ENCODE results near the gene SAMSN1. TPM values are rescaled to one million over a fixed set of nuclear protein-coding genes. Genes with fewer than 3 reads are reported as not detected.
"Not testable (repeated sequence)": the region's sequence is repeated elsewhere in the genome, so short reads cannot be mapped to it uniquely, and the experiment has no call there.

SAMSN1 gene
- total and polyA plus RNA-seq, 2 donors, result 40.4 to 42.9 TPM

GRCh38 chr21:14526836-14527695, 19.0 kb downstream of the SAMSN1 start:
- WGBS, result 70% methylated on average over 10 of the region's 10 CpGs
- peak overlapping the region in 1 of 2 donors; percentile 60 for H3K27ac ChIP-seq (ENCODE audit: low read depth in 1 of 2, low read length in 1 of 2)
- H3K27me3 ChIP-seq (ENCODE audit: control insufficient read depth in 2 of 2, insufficient read depth in 1 of 2, low read length in 1 of 2), result no peaks in the 10 kb centered on the region
- peaks cover 0 to 12% of the 10 kb centered on the region in 2 donors for H3K4me1 ChIP-seq (ENCODE audit: control insufficient read depth in 2 of 2, insufficient read depth in 2 of 2, low read length in 2 of 2)
- no peak for DNase-seq (ENCODE audit: low read depth in 6 of 9, low spot score in 9 of 9)
- no peaks in the 10 kb centered on the region for H3K9me3 ChIP-seq (ENCODE audit: control insufficient read depth in 2 of 2, insufficient read depth in 1 of 2, low read length in 1 of 2)
- H3K4me3 ChIP-seq (ENCODE audit: low read length in 2 of 2), result no peak overlapping the region
- no peaks in the 10 kb centered on the region for H3K36me3 ChIP-seq (ENCODE audit: control insufficient read depth in 2 of 2, insufficient read depth in 2 of 2, low read length in 1 of 2)

- no peaks in the 10 kb centered on the region for H3K9me3 ChIP-seq (ENCODE audit: control insufficient read depth in 2 of 2, insufficient read depth in 1 of 2, low read length in 1 of 2)
- no peak overlapping the region for H3K4me3 ChIP-seq (ENCODE audit: low read length in 2 of 2)
- no peak for DNase-seq (ENCODE audit: low read depth in 6 of 9, low spot score in 9 of 9)
- H3K4me1 ChIP-seq (ENCODE audit: control insufficient read depth in 2 of 2, insufficient read depth in 2 of 2, low read length in 2 of 2), result peaks cover 0 to 14% of the 10 kb centered on the region in 2 donors
- no peaks in the 10 kb centered on the region for H3K36me3 ChIP-seq (ENCODE audit: control insufficient read depth in 2 of 2, insufficient read depth in 2 of 2, low read length in 1 of 2)
- no peak overlapping the region for H3K27ac ChIP-seq (ENCODE audit: low read depth in 1 of 2, low read length in 1 of 2)
- WGBS, result 35% methylated on average over 3 of the region's 3 CpGs
- H3K27me3 ChIP-seq (ENCODE audit: control insufficient read depth in 2 of 2, insufficient read depth in 1 of 2, low read length in 1 of 2), result no peaks in the 10 kb centered on the region
Observed at GRCh38 chr21:14526199-14526598, 19.9 kb downstream of the SAMSN1 start.

GRCh38 chr21:14523234-14523633, 22.9 kb downstream of the SAMSN1 start:
- 37% methylated on average over 5 of the region's 5 CpGs for WGBS
- no peak for DNase-seq (ENCODE audit: low read depth in 6 of 9, low spot score in 9 of 9)
- Histone ChIP-seq H3K27ac (ENCODE audit: low read depth in 1 of 2, low read length in 1 of 2) (no peak overlapping the region), H3K36me3 (ENCODE audit: control insufficient read depth in 2 of 2, insufficient read depth in 2 of 2, low read length in 1 of 2) (no peaks in the 10 kb centered on the region), H3K9me3 (ENCODE audit: control insufficient read depth in 2 of 2, insufficient read depth in 1 of 2, low read length in 1 of 2) (no peaks in the 10 kb centered on the region), H3K4me3 (ENCODE audit: low read length in 2 of 2) (no peak overlapping the region), H3K27me3 (ENCODE audit: control insufficient read depth in 2 of 2, insufficient read depth in 1 of 2, low read length in 1 of 2) (no peaks in the 10 kb centered on the region), H3K4me1 (ENCODE audit: control insufficient read depth in 2 of 2, insufficient read depth in 2 of 2, low read length in 2 of 2) (peaks cover 5 to 12% of the 10 kb centered on the region in 2 donors)

- H3K27me3 ChIP-seq (ENCODE audit: control insufficient read depth in 2 of 2, insufficient read depth in 1 of 2, low read length in 1 of 2), result no peaks in the 10 kb centered on the region
- H3K4me3 ChIP-seq (ENCODE audit: low read length in 2 of 2), result no peak overlapping the region
- no peaks in the 10 kb centered on the region for H3K9me3 ChIP-seq (ENCODE audit: control insufficient read depth in 2 of 2, insufficient read depth in 1 of 2, low read length in 1 of 2)
- DNase-seq (ENCODE audit: low read depth in 6 of 9, low spot score in 9 of 9), result no peak
- no peaks in the 10 kb centered on the region for H3K36me3 ChIP-seq (ENCODE audit: control insufficient read depth in 2 of 2, insufficient read depth in 2 of 2, low read length in 1 of 2)
- 88% methylated on average over 2 of the region's 2 CpGs for WGBS
- peaks cover 5 to 11% of the 10 kb centered on the region in 2 donors for H3K4me1 ChIP-seq (ENCODE audit: control insufficient read depth in 2 of 2, insufficient read depth in 2 of 2, low read length in 2 of 2)
- H3K27ac ChIP-seq (ENCODE audit: low read depth in 1 of 2, low read length in 1 of 2), result no peak overlapping the region
Observed at GRCh38 chr21:14522736-14523135, 23.4 kb downstream of the SAMSN1 start.

GRCh38 chr21:14520535-14520934, 25.6 kb downstream of the SAMSN1 start:
- no peak overlapping the region for H3K4me3 ChIP-seq (ENCODE audit: low read length in 2 of 2)
- H3K9me3 ChIP-seq (ENCODE audit: control insufficient read depth in 2 of 2, insufficient read depth in 1 of 2, low read length in 1 of 2), result no peaks in the 10 kb centered on the region
- no peaks in the 10 kb centered on the region for H3K36me3 ChIP-seq (ENCODE audit: control insufficient read depth in 2 of 2, insufficient read depth in 2 of 2, low read length in 1 of 2)
- H3K27me3 ChIP-seq (ENCODE audit: control insufficient read depth in 2 of 2, insufficient read depth in 1 of 2, low read length in 1 of 2), result no peaks in the 10 kb centered on the region
- WGBS, result 6% methylated on average over 7 of the region's 7 CpGs
- H3K4me1 ChIP-seq (ENCODE audit: control insufficient read depth in 2 of 2, insufficient read depth in 2 of 2, low read length in 2 of 2), result peaks cover 5 to 11% of the 10 kb centered on the region in 2 donors
- peak in 2 of 9 donors; percentile 35 to 59 for DNase-seq (ENCODE audit: low read depth in 6 of 9, low spot score in 9 of 9)
- peak overlapping the region in 1 of 2 donors; percentile 74 for H3K27ac ChIP-seq (ENCODE audit: low read depth in 1 of 2, low read length in 1 of 2)

- no peak for DNase-seq (ENCODE audit: low read depth in 6 of 9, low spot score in 9 of 9)
- Histone ChIP-seq H3K27ac (ENCODE audit: low read depth in 1 of 2, low read length in 1 of 2) (no peak overlapping the region), H3K9me3 (ENCODE audit: control insufficient read depth in 2 of 2, insufficient read depth in 1 of 2, low read length in 1 of 2) (no peaks in the 10 kb centered on the region), H3K36me3 (ENCODE audit: control insufficient read depth in 2 of 2, insufficient read depth in 2 of 2, low read length in 1 of 2) (no peaks in the 10 kb centered on the region), H3K4me1 (ENCODE audit: control insufficient read depth in 2 of 2, insufficient read depth in 2 of 2, low read length in 2 of 2) (peaks cover 5 to 11% of the 10 kb centered on the region in 2 donors), H3K27me3 (ENCODE audit: control insufficient read depth in 2 of 2, insufficient read depth in 1 of 2, low read length in 1 of 2) (no peaks in the 10 kb centered on the region), H3K4me3 (ENCODE audit: low read length in 2 of 2) (no peak overlapping the region)
- WGBS, result 97% methylated on average over 1 of the region's 1 CpG
Observed at GRCh38 chr21:14519000-14519399, 27.1 kb downstream of the SAMSN1 start.

- Histone ChIP-seq H3K27me3 (ENCODE audit: control insufficient read depth in 2 of 2, insufficient read depth in 1 of 2, low read length in 1 of 2) (no peaks in the 10 kb centered on the region), H3K4me3 (ENCODE audit: low read length in 2 of 2) (no peak overlapping the region), H3K9me3 (ENCODE audit: control insufficient read depth in 2 of 2, insufficient read depth in 1 of 2, low read length in 1 of 2) (no peaks in the 10 kb centered on the region), H3K4me1 (ENCODE audit: control insufficient read depth in 2 of 2, insufficient read depth in 2 of 2, low read length in 2 of 2) (no peaks in the 10 kb centered on the region), H3K36me3 (ENCODE audit: control insufficient read depth in 2 of 2, insufficient read depth in 2 of 2, low read length in 1 of 2) (peaks cover 0 to 14% of the 10 kb centered on the region in 2 donors), H3K27ac (ENCODE audit: low read depth in 1 of 2, low read length in 1 of 2) (no peak overlapping the region)
- no peak for DNase-seq (ENCODE audit: low read depth in 6 of 9, low spot score in 9 of 9)
- 100% methylated on average over 1 of the region's 1 CpG for whole genome bisulfite sequencing
Observed at GRCh38 chr21:14513804-14514203, 32.3 kb downstream of the SAMSN1 start.

- DNase-seq (ENCODE audit: low read depth in 6 of 9, low spot score in 9 of 9); H3K9me3 ChIP-seq (ENCODE audit: control insufficient read depth in 2 of 2, insufficient read depth in 1 of 2, low read length in 1 of 2); H3K27me3 ChIP-seq (ENCODE audit: control insufficient read depth in 2 of 2, insufficient read depth in 1 of 2, low read length in 1 of 2); H3K27ac ChIP-seq (ENCODE audit: low read depth in 1 of 2, low read length in 1 of 2); H3K4me1 ChIP-seq (ENCODE audit: control insufficient read depth in 2 of 2, insufficient read depth in 2 of 2, low read length in 2 of 2); H3K4me3 ChIP-seq (ENCODE audit: low read length in 2 of 2): not testable (repeated sequence)
- WGBS, result 97% methylated on average over 2 of the region's 2 CpGs
- H3K36me3 ChIP-seq (ENCODE audit: control insufficient read depth in 2 of 2, insufficient read depth in 2 of 2, low read length in 1 of 2), result peaks cover 6 to 25% of the 10 kb centered on the region in 2 donors
Observed at GRCh38 chr21:14506859-14507457, 39.2 kb downstream of the SAMSN1 start.

- H3K9me3 ChIP-seq (ENCODE audit: control insufficient read depth in 2 of 2, insufficient read depth in 1 of 2, low read length in 1 of 2), result no peaks in the 10 kb centered on the region
- H3K36me3 ChIP-seq (ENCODE audit: control insufficient read depth in 2 of 2, insufficient read depth in 2 of 2, low read length in 1 of 2), result peaks cover 6 to 26% of the 10 kb centered on the region in 2 donors
- H3K27me3 ChIP-seq (ENCODE audit: control insufficient read depth in 2 of 2, insufficient read depth in 1 of 2, low read length in 1 of 2), result no peaks in the 10 kb centered on the region
- H3K27ac ChIP-seq (ENCODE audit: low read depth in 1 of 2, low read length in 1 of 2), result no peak overlapping the region
- WGBS, result over 99% methylated on average over 2 of the region's 2 CpGs
- DNase-seq (ENCODE audit: low read depth in 6 of 9, low spot score in 9 of 9), result no peak
- H3K4me1 ChIP-seq (ENCODE audit: control insufficient read depth in 2 of 2, insufficient read depth in 2 of 2, low read length in 2 of 2), result no peaks in the 10 kb centered on the region
- H3K4me3 ChIP-seq (ENCODE audit: low read length in 2 of 2), result no peak overlapping the region
Observed at GRCh38 chr21:14500873-14501272, 45.2 kb downstream of the SAMSN1 start.

Measured in thymus (tissue), 11 donors.